Measurements from ENCODE around the gene ANKRD39. TPM values are rescaled to one million over a fixed set of nuclear protein-coding genes. Genes with fewer than 3 reads are reported as not detected.

The ANKRD39 gene
- total and polyA plus RNA-seq, 9 of the 15 experiments (the other 6 are each of a cell fraction or from before 2014, with no cell fraction given), result 8.2 to 33.1 (median 23.8) TPM

DNA sequence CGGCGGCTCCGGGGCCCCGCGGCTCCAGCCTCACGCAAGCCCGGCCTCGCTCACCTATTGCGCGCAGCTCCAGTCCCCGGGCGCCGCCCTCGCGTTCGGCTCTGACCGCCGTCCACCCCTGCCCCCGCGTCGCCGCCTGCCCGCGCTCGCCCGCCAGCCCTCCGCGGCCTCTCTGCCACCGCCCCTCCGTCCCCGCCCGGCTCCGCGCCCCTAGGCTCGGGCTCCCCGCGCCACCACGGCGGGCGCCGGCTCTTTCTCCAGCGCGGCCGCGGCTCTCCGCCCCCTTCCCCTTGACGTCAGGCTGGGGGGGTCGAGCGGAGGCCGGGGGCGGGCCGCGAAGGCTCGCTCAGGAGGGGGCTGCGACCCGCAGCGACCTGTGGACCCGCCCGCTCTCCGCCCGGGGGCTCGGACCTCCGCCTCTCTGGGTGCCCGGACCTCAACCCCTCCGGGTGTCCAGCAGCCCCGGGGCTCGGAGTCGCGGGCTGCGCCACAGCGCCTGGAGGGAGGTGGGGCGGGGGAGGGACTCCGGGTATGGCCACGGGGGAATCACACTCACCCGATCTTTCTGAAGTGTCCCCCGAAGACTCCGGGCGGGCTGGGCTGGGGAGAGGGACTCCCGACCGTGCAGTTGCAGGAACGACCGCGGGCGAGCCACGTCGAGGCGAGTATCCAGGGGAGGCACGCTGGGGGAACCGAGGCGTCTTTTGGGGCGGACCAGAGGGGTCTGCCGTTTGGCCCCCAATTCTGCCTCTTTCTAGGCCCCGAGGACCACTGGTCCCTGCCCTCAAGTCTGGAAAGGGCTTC lies 12.2 kb upstream of the ANKRD39 start, which contains the start of gene SEMA4C (continued):
- TF ChIP-seq EP300 (IDR thresholded peaks at IDR 0.05; ENCODE audit: low read length), result no peak
- no peak for TF ChIP-seq KAT2B (IDR thresholded peaks at IDR 0.05; ENCODE audit: low read depth, low read length)
- TF ChIP-seq, protein P1, sequence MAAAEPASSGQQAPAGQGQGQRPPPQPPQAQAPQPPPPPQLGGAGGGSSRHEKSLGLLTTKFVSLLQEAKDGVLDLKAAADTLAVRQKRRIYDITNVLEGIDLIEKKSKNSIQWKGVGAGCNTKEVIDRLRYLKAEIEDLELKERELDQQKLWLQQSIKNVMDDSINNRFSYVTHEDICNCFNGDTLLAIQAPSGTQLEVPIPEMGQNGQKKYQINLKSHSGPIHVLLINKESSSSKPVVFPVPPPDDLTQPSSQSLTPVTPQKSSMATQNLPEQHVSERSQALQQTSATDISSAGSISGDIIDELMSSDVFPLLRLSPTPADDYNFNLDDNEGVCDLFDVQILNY (CRISPR knock-in tag; IDR thresholded peaks at IDR 0.05), result no peak
- TF ChIP-seq HNRNPK (IDR thresholded peaks at IDR 0.05; ENCODE audit: low read depth, low read length, poor library complexity, severe bottlenecking), result no peak
- no peak for TF ChIP-seq ZNF696 (CRISPR knock-in tag; conservative IDR thresholded peaks at IDR 0.05)
- no peak for TF ChIP-seq AFF1 (IDR thresholded peaks at IDR 0.05; ENCODE audit: low read depth in 1 of 2, partially characterized antibody in 2 of 2)
- TF ChIP-seq RBM34 (IDR thresholded peaks at IDR 0.05; ENCODE audit: borderline replicate concordance, insufficient read depth, low read length), result no peak
- TF ChIP-seq MCM2 (IDR thresholded peaks at IDR 0.05; ENCODE audit: low read depth), result no peak
- no peak for TF ChIP-seq CSDE1 (IDR thresholded peaks at IDR 0.05)
- no peak for TF ChIP-seq RNF2 (IDR thresholded peaks at IDR 0.05)
- no peak for TF ChIP-seq RCOR1 (IDR thresholded peaks at IDR 0.05; ENCODE audit: borderline replicate concordance in 1 of 2, low read depth in 2 of 2, low read length in 2 of 2)
- no peak for TF ChIP-seq SMC3 (conservative IDR thresholded peaks at IDR 0.05; ENCODE audit: insufficient read depth, low read depth, low read length)
- TF ChIP-seq STAG1 (CRISPR knock-in tag; IDR thresholded peaks at IDR 0.05; ENCODE audit: borderline replicate concordance), result no peak
- TF ChIP-seq, protein P2, sequence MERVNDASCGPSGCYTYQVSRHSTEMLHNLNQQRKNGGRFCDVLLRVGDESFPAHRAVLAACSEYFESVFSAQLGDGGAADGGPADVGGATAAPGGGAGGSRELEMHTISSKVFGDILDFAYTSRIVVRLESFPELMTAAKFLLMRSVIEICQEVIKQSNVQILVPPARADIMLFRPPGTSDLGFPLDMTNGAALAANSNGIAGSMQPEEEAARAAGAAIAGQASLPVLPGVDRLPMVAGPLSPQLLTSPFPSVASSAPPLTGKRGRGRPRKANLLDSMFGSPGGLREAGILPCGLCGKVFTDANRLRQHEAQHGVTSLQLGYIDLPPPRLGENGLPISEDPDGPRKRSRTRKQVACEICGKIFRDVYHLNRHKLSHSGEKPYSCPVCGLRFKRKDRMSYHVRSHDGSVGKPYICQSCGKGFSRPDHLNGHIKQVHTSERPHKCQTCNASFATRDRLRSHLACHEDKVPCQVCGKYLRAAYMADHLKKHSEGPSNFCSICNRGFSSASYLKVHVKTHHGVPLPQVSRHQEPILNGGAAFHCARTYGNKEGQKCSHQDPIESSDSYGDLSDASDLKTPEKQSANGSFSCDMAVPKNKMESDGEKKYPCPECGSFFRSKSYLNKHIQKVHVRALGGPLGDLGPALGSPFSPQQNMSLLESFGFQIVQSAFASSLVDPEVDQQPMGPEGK (CRISPR knock-in tag; IDR thresholded peaks at IDR 0.05; ENCODE audit: borderline replicate concordance), result no peak
- no peak for TF ChIP-seq ZNF436 (CRISPR knock-in tag; IDR thresholded peaks at IDR 0.05)
- TF ChIP-seq RBM22 (IDR thresholded peaks at IDR 0.05; ENCODE audit: low read depth, low read length, poor library complexity, severe bottlenecking), result peak; percentile 37
- TF ChIP-seq RFX7 (CRISPR knock-in tag; IDR thresholded peaks at IDR 0.05), result no peak
- no peak for TF ChIP-seq TSC22D4 (tag; IDR thresholded peaks at IDR 0.05)
- no peak for TF ChIP-seq TEAD1 (CRISPR knock-in tag; IDR thresholded peaks at IDR 0.05)
- TF ChIP-seq ZKSCAN3 (CRISPR knock-in tag; IDR thresholded peaks at IDR 0.05), result no peak

Data from K562 (cell line).